ENCODE data around the gene CLDN12. TPM values are rescaled to one million over a fixed set of nuclear protein-coding genes. Genes with fewer than 3 reads are reported as not detected.

CLDN12 gene
- total RNA-seq, 2 donors from 2014 or later: 33.1 to 43.9 TPM

DNA sequence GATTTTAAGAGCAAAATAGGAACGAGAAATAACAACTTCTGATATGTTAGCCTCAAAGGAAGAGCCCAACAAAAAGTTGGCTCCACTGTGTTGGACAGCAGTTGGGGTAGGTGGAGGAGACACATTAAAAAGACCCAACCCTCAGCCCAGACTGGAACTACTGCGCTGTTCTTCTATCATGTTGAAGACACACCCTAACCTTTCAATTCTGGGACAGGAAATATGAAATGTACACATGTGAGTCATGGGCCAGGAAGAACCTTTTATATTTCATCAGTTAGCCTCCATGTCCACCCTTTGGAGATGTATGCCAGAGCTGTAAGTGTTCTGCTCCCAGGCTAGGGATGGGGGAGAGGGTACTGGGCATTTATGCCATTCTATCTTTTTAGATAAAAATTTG is 22.1 kb downstream of the CLDN12 start:
- Histone ChIP-seq H3K4me1 (replicated peaks) (no peaks in the 10 kb centered on the region), H3K9me3 (no peaks in the 10 kb centered on the region), H3K27me3 (replicated peaks; ENCODE audit: insufficient read depth) (no peaks in the 10 kb centered on the region), H3K27ac (no peak overlapping the region), H3K36me3 (no peaks in the 10 kb centered on the region), H3K4me3 (no peak overlapping the region)
- DNase-seq (ENCODE audit: low spot score): no peak
- intact Hi-C loops (cut with DNase I): no loop called here
- 78% methylated on average over 2 of the region's 2 CpGs for WGBS
- TF ChIP-seq POLR2AphosphoS5 (IDR thresholded peaks at IDR 0.05) (no peak), POLR2A (IDR thresholded peaks at IDR 0.05) (no peak)

DNA sequence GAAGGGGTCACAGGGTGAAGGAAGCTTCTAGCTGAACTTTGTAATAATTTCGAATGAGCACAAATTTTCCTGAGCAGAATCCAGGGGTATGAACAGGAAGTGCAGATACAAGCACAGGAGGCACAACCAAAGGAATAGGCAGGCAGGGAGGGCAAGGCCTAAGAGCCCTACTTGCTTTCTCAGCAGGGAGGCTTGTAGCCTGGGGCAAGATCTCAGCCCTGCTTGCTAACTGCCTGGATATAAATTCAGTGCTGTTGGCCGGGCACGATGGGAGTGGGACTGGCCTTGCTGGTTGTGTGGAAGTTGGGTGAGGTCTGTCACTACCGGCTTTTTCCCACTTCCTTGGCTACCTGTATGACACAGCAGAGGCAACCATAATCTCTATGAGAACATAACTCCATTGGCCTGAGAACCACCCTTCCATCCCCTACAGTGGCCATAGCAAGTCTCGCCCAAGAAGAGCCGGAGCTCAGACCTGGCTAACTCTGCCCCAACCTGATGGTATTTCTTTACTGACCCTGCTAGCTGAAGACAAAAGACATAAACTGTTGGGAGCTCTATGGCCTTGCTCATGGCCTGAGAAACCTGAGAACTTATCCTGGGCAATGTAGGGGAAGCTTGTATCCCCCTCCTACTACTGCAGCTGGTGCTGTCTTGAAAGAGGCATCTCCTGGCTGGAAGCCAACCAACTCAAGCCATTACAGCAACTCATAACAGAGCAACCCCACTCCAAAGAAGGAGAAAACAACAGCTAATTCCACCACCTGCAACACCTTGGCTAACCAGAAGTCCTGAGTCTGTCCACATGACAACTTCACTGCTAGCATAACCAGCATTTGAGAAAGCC is 27.6 kb downstream of the CLDN12 start:
- Histone ChIP-seq H3K4me1 (replicated peaks) (no peaks in the 10 kb centered on the region), H3K9me3 (no peaks in the 10 kb centered on the region), H3K27ac (no peak overlapping the region), H3K36me3 (no peaks in the 10 kb centered on the region), H3K4me3 (no peak overlapping the region), H3K27me3 (replicated peaks; ENCODE audit: insufficient read depth) (no peaks in the 10 kb centered on the region)
- no peak for TF ChIP-seq POLR2AphosphoS5 (IDR thresholded peaks at IDR 0.05)
- TF ChIP-seq POLR2A (IDR thresholded peaks at IDR 0.05): no peak
- TF ChIP-seq, protein P1, sequence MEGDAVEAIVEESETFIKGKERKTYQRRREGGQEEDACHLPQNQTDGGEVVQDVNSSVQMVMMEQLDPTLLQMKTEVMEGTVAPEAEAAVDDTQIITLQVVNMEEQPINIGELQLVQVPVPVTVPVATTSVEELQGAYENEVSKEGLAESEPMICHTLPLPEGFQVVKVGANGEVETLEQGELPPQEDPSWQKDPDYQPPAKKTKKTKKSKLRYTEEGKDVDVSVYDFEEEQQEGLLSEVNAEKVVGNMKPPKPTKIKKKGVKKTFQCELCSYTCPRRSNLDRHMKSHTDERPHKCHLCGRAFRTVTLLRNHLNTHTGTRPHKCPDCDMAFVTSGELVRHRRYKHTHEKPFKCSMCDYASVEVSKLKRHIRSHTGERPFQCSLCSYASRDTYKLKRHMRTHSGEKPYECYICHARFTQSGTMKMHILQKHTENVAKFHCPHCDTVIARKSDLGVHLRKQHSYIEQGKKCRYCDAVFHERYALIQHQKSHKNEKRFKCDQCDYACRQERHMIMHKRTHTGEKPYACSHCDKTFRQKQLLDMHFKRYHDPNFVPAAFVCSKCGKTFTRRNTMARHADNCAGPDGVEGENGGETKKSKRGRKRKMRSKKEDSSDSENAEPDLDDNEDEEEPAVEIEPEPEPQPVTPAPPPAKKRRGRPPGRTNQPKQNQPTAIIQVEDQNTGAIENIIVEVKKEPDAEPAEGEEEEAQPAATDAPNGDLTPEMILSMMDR (IDR thresholded peaks at IDR 0.05): no peak
- DNase-seq (ENCODE audit: low spot score): no peak
- intact Hi-C loops (cut with DNase I): no loop called here
- 95% methylated on average over 5 of the region's 6 CpGs for WGBS

DNA sequence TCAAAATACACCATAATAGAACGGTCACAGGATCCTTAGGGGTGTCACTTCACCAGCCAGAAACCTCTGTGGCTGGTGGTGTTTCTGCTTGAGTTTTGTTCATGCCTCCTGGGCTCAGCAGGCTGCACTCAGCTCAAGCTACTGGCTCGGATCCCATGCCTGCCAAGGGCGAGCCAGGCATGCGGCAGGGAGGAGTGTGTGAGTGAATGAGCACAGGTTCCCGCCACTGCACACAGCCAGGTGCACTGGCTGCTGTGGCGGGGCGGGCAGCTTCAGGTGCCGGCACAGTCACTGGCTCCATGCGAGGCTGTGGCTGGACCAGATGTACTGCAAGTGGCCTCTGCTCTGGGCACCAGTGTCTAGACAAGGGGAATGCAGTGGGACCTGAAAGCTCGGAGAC is 29.5 kb downstream of the CLDN12 start:
- intact Hi-C loops (cut with DNase I): no loop called here
- Histone ChIP-seq H3K4me1 (replicated peaks) (no peaks in the 10 kb centered on the region), H3K27ac (no peak overlapping the region), H3K36me3 (no peaks in the 10 kb centered on the region), H3K4me3 (no peak overlapping the region), H3K9me3 (no peaks in the 10 kb centered on the region), H3K27me3 (replicated peaks; ENCODE audit: insufficient read depth) (no peaks in the 10 kb centered on the region)
- 78% methylated on average over 10 of the region's 10 CpGs for WGBS
- TF ChIP-seq POLR2A (IDR thresholded peaks at IDR 0.05) (no peak), POLR2AphosphoS5 (IDR thresholded peaks at IDR 0.05) (no peak)
- TF ChIP-seq, protein P1 (IDR thresholded peaks at IDR 0.05): no peak
- no peak for DNase-seq (ENCODE audit: low spot score)

DNA sequence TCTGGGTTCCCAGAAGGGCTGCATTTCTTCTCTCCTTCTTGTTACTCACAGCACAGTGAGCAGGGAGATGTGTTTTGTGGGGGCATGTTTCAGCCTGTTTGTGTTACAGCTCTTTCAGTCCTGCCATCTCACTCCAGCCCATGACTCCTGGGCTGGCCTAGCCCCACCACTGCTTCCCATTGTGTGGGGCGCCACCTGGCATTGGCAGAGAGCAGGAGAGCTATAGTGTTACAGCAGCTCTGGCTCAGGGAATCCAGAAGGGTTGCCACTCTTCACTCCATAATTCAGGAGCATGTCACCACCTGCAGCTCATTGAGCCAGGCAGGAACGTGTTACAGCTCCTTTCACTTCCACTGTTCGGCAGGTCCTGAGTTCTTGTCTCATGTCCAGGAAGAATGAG is 30.0 kb downstream of the CLDN12 start:
- DNase-seq (ENCODE audit: low spot score): no peak
- Histone ChIP-seq H3K4me1 (replicated peaks) (no peaks in the 10 kb centered on the region), H3K36me3 (no peaks in the 10 kb centered on the region), H3K27ac (no peak overlapping the region), H3K27me3 (replicated peaks; ENCODE audit: insufficient read depth) (no peaks in the 10 kb centered on the region), H3K9me3 (no peaks in the 10 kb centered on the region), H3K4me3 (no peak overlapping the region)
- intact Hi-C loops (cut with DNase I): no loop called here
- no peak for TF ChIP-seq POLR2AphosphoS5 (IDR thresholded peaks at IDR 0.05)
- WGBS: 91% methylated on average over 3 of the region's 3 CpGs

DNA sequence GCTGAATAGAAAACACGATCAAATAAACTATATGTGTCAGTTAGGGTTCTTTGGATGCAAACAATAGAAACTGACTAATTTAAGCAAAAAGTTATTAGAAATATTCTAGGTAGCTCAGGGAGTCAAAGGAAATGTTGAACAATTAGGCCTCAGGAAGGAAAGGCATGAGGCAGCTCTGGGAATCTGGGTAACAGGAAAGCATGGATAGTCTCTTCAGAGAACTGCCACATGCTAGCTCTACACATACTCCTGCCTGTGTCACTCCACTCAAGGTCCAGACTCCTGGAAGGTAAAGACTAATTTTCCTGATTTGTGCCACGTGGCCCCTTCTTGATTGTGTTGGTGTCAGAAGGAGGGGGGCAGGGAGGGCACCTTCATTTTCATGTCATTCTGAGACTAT is 42.4 kb downstream of the CLDN12 start:
- Histone ChIP-seq H3K4me3 (no peak overlapping the region), H3K9me3 (no peaks in the 10 kb centered on the region), H3K27ac (no peak overlapping the region), H3K27me3 (replicated peaks; ENCODE audit: insufficient read depth) (no peaks in the 10 kb centered on the region), H3K4me1 (replicated peaks) (no peaks in the 10 kb centered on the region), H3K36me3 (no peaks in the 10 kb centered on the region)
- 55% methylated on average over 2 of the region's 2 CpGs for WGBS
- TF ChIP-seq POLR2A (IDR thresholded peaks at IDR 0.05) (no peak), POLR2AphosphoS5 (IDR thresholded peaks at IDR 0.05) (no peak)
- TF ChIP-seq, protein P1 (IDR thresholded peaks at IDR 0.05): no peak
- DNase-seq (ENCODE audit: low spot score): no peak
- intact Hi-C loops (cut with DNase I): no loop called here
